ENCODE data around the gene BMPR1A.
"Not testable (repeated sequence)": the region's sequence is repeated elsewhere in the genome, so short reads cannot be mapped to it uniquely, and the experiment has no call there.

BMPR1A gene

GRCh38 chr10:86848747-86849146, 92.3 kb downstream of the BMPR1A start:
- no peak for DNase-seq (ENCODE audit: low read depth, low spot score)

GRCh38 chr10:86849181-86849894, 92.9 kb downstream of the BMPR1A start:
- DNase-seq (ENCODE audit: low read depth, low spot score) = no peak

DNA sequence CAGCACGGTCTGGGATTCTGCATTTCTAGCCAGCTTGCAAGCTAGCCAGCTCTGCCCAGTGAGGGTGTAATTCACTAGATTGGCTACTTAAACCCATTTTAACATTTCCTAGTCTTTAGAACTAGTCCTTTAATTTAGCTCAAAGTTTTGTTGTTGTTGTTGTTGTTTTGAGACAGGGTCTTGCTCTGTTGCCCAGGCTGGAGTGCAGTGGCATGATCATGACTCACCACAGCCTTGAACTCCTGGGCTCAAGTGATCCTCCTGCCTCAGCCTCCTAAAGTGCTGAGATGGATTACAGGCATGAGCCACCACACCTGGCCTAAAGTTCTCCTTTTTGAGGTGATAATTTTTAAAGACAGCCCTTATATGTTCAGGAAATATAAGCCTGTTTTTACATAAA, 94.1 kb downstream of the BMPR1A start:
- no peak for DNase-seq (ENCODE audit: low read depth, low spot score)

GRCh38 chr10:86851328-86852207, 95.1 kb downstream of the BMPR1A start:
- DNase-seq (ENCODE audit: low read depth, low spot score) = no peak

- DNase-seq (ENCODE audit: low read depth, low spot score) = not testable (repeated sequence)
These were observed 97.2 kb downstream of the BMPR1A start for GRCh38 chr10:86853582-86853981.

GRCh38 chr10:86855513-86855912, 99.1 kb downstream of the BMPR1A start:
- no peak for DNase-seq (ENCODE audit: low read depth, low spot score)

DNA sequence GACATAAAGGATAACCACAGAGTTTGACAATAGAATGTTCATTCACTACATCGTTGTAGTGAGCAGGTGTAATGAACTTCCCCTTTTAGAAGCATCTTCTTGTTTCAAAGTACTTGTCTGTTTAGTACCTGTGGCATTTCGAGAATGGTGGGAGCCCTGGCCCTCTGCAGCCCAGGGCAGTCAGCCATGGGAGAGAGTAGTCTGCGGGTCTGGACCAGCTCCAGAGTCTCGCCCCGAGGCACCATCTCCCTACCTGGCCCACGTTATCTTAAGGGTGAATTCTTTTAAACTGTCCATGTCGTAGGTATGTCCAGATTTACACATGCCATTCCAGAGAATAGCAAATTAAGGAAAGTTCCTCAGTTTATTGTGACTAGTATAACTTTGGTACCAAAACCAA, 99.7 kb downstream of the BMPR1A start:
- peak; percentile 76 for DNase-seq (ENCODE audit: low read depth, low spot score)

DNA sequence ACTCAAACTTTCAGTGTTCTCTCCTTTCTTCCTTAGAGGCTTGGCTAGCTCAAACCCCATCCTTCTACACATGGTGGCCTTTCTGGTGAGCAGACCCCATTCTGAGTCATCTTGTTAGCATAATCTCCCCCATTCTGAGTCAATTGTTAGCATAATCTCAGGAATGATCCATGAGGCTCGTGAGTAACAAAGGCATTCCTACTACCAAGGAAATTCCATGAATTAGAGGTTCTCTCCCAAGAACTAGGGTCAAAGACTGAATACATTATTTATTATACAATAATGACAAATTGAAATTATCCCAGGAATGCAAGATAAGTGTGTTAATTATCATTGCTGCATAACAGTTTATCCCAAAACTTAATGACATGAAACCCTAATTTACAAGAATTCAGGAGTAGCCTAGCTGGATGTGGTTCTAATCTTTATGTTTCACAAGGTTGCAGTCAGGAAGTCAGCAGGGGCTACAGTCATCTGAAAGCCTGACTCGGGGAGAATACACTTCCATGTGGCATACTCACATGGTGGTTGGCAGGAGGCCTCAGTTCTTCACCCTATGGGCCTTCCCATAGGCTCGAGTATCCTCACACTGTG, 100.8 kb downstream of the BMPR1A start:
- DNase-seq (ENCODE audit: low read depth, low spot score) = no peak

- DNase-seq (ENCODE audit: low read depth, low spot score) = no peak
These were observed 101.6 kb downstream of the BMPR1A start for GRCh38 chr10:86858011-86858410.

DNA sequence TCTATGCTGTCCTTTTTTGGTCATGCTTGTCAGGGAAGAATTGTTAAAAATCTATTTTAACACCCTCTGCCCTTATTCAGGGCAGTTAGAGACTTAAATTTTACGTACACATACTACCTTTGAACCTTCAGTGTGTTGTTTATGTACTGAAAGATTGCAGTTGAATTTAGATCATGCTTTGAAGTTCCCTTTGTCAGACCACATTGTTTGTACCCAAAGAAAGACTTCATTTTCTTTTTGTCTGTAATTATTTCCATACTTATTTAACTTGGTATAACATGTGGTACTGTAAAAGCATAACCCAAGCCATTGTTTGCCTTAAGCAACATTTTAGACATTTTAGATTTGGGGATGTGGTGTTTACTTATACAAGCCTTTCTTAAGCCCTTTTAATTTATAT, 104.9 kb downstream of the BMPR1A start:
- DNase-seq (ENCODE audit: low read depth, low spot score) = no peak

DNA sequence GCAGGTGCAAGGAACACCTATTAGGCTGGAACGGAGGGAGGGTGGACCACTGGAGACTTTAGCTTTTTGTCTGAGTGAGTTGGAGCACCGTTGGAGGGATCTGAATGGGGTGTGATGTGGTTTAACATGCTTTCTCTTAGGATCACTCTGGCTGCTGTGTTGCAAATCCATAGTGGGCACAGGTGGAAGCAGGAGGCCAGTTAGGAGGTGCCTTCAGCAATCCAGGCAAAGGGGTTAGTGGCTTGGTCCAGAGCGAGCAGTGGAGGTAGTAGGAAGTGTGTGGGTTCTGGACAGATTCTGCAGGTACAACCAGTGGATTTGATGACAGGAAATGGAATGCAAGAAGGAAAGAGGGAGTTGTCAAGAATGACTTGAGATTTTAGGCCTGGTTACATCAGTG, 106.0 kb downstream of the BMPR1A start:
- DNase-seq (ENCODE audit: low read depth, low spot score) = no peak

- DNase-seq (ENCODE audit: low read depth, low spot score) = no peak
These were observed 106.5 kb downstream of the BMPR1A start for GRCh38 chr10:86862786-86863483.

- DNase-seq (ENCODE audit: low read depth, low spot score) = peak; percentile 50
These were observed 107.0 kb downstream of the BMPR1A start for GRCh38 chr10:86863484-86863842.

DNA sequence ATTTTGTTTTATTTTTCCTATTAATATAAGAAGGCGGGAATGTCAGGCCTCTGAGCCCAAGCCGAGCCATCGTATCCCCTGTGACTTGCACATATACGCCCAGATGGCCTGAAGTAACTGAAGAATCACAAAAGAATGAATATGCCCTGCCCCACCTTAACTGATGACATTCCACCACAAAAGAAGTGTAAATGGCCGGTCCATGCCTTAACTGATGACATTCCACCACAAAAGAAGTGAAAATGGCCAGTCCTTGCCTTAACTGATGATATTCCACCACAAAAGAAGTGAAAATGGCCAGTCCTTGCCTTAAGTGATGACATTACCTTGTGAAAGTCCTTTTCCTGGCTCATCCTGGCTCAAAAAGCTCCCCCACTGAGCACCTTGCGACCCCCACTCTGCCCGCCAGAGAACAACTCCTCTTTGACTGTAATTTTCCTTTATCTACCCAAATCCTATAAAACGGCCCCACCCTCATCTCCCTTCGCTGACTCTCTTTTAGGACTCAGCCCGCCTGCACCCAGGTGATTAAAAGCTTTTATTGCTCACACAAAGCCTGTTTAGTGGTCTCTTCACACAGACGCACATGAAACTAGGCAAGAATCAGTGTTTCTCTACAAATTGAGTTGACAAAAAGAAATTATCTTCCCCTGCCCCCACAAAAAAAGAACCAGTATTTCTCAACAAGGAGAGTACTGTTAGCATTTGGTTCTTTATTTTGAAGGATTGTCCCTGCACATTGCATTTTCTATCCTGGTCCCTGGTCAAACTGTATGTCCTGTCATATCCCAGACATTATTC, 108.8 kb downstream of the BMPR1A start:
- DNase-seq (ENCODE audit: low read depth, low spot score) = peak; percentile 64

DNA sequence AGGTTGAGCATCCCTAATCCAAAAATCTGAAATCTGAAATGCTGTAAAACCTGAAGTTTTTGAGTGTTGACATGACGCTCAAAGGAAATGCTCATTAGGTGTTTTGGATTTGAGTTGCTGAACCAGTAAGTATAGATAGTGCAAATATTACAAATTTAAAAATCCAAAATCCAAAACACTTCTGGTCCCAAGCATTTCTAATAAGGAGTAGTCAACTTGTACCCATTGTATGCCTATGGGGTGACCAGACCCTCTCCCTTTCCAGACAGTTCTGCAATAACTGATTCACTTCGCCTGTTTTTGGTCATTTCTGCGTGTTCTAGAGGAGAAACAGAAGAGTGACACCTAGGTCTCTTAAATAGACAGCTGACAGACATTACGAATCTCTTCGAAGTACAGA, 110.7 kb downstream of the BMPR1A start:
- no peak for DNase-seq (ENCODE audit: low read depth, low spot score)

GRCh38 chr10:86868353-86868752, 111.9 kb downstream of the BMPR1A start:
- DNase-seq (ENCODE audit: low read depth, low spot score) = peak; percentile 91

DNA sequence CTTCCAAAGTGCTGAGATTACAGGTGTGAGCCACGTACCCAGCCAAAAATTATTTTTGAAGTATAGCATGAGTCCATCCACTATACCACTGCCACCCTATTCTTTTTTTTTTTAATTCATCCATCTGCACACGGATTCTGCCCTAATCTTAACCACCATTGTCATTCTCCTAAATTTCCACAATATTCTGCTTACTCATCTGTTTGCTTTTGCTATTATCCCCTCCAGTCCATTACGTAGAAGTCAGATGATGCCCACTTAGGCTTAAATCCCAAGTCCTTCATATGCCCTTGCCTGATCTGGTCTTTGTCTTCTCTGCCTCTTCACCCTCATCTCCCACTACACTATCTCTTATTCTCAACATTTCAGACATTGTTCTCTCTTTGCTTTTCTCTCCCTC, 114.3 kb downstream of the BMPR1A start:
- DNase-seq (ENCODE audit: low read depth, low spot score) = no peak

DNA sequence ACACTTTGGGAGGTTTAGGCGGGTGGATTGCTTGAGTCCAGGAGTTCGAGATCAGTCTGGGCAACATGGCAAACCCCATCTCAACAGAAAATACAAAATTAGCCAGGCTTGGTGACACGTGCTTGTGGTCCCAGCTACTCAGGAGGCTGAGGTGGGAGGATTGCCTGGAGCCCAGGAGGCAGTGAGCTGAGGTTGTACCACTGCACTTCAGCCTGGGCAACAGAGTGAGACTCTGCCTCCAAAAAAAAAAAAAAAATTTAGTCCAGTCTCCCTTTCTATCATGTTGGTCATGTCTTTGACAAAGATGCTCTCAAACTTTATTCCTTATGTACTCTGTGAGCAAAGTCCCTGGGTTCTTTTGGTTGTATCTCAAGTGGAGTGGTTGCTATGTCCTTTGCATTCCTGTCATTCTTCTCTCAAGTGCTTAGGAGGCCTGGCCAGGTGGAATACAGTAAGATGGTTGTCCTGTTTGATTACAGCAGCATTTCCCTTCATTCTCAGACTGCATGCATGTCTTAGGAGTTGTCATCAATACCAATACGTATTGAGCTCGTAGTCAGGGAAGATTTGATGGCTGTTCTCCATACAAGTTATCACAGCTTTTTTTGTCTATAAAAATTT, 115.3 kb downstream of the BMPR1A start:
- peak; percentile 58 for DNase-seq (ENCODE audit: low read depth, low spot score)

GRCh38 chr10:86872757-86873156, 116.3 kb downstream of the BMPR1A start:
- peak; percentile 42 for DNase-seq (ENCODE audit: low read depth, low spot score)

GRCh38 chr10:86876748-86877147, 120.3 kb downstream of the BMPR1A start:
- no peak for DNase-seq (ENCODE audit: low read depth, low spot score)

Measured in ELF-1 (cell line).